ENCODE results near the gene MAGEC1.
"Not testable (repeated sequence)": the region's sequence is repeated elsewhere in the genome, so short reads cannot be mapped to it uniquely, and the experiment has no call there.

The MAGEC1 gene, protein sequence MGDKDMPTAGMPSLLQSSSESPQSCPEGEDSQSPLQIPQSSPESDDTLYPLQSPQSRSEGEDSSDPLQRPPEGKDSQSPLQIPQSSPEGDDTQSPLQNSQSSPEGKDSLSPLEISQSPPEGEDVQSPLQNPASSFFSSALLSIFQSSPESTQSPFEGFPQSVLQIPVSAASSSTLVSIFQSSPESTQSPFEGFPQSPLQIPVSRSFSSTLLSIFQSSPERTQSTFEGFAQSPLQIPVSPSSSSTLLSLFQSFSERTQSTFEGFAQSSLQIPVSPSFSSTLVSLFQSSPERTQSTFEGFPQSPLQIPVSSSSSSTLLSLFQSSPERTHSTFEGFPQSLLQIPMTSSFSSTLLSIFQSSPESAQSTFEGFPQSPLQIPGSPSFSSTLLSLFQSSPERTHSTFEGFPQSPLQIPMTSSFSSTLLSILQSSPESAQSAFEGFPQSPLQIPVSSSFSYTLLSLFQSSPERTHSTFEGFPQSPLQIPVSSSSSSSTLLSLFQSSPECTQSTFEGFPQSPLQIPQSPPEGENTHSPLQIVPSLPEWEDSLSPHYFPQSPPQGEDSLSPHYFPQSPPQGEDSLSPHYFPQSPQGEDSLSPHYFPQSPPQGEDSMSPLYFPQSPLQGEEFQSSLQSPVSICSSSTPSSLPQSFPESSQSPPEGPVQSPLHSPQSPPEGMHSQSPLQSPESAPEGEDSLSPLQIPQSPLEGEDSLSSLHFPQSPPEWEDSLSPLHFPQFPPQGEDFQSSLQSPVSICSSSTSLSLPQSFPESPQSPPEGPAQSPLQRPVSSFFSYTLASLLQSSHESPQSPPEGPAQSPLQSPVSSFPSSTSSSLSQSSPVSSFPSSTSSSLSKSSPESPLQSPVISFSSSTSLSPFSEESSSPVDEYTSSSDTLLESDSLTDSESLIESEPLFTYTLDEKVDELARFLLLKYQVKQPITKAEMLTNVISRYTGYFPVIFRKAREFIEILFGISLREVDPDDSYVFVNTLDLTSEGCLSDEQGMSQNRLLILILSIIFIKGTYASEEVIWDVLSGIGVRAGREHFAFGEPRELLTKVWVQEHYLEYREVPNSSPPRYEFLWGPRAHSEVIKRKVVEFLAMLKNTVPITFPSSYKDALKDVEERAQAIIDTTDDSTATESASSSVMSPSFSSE

DNA sequence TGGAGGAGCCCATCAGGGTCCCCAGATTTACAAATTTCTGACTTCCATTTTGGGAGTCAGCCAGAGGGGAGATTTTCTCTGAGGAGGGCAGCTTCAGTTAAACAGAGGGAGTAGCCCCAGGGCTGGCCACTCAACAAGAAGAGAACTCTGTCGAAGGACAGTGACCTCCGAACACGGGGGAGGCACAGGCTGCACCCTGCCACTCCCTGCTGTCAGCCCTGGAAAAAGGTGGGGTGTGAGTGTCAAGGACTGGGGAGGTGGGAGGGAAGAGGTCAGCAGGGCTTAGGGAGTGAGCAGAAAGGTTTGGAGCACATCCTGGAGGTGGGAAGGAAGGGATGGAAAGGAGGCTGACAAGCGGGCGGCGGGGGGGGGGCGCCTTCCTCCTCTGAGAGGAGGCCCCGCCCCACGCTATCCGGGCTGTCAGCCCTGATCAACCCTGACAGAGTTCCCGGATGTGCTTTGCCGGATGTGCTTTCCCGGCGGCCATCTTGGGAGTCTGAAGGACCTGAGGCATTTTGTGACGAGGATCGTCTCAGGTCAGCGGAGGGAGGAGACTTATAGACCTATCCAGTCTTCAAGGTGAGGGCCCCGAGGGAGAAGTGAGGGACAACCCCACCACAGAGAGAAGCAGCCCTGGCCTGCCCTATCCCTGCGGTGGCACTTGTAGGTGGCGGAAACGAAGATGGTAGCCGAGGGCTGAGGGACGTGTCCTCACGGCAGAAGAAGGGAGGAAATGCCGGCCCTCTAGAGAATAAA lies at the start of gene MAGEC1:
MAGEC1 (plus strand) TSS at position 495 of the 756 bp plus-strand sequence. CDS start 1,179 bp downstream, outside the sequence.
- no peak for DNase-seq (ENCODE audit: low spot score)

DNA sequence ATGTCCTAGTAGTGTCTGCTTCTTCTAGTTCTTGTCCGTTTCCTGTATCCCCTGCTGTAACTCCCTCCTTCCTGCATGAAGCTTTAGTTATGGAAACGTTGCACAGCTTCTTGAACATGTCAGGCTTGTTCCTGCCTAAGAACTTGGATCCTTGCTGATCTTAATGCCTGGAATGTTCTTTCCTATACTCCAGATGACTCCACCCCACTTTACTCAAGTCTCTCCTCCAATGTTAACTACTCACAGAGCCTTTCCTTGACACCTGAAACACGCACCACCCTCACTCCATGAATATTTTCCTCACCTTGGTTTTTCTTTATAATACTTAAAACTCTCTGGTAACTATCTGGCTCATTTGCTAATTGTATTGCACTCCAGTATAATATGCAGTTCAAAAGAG lies 46.2 kb upstream of the MAGEC1 start:
- DNase-seq (ENCODE audit: low spot score), result no peak

DNA sequence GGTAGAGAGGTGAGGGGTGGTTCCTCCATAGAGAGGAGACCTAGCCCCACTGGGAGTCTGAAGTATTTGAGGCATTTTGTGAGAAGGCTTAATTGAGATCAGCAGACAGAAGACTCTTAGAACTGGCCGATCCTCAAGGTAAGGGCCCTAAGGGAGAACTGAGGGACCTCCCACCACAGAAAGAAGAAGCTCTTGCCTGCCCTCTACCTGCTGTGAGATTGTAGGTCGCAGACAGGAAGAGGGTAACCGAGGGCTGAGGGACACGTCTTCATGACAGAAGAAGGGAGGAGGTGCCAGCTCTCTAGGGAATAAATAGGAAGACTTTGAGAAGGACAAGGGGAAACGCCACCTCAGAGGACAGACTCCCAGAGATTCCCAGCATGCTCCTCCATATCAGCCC lies 24.1 kb upstream of the MAGEC1 start:
- DNase-seq (ENCODE audit: low spot score), result no peak

DNA sequence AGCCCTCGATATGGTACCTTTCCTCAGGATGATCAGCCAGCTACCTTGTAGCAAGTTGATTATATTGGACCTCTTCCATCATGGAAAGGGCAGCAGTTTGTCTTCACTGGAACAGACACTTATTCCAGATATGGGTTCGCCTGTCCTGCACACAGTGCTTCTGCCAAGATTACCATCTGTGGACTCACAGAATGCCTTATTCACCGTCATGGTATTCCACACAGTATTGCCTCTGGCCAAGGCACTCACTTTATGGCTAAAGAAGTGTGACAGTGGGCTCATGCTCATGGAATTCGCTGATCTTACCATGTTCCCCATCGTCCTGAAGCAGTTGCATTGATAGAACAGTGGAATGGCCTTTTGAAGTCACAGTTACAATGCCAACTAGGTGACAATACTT lies 14.9 kb upstream of the MAGEC1 start:
- not testable (repeated sequence) for DNase-seq (ENCODE audit: low spot score)

DNA sequence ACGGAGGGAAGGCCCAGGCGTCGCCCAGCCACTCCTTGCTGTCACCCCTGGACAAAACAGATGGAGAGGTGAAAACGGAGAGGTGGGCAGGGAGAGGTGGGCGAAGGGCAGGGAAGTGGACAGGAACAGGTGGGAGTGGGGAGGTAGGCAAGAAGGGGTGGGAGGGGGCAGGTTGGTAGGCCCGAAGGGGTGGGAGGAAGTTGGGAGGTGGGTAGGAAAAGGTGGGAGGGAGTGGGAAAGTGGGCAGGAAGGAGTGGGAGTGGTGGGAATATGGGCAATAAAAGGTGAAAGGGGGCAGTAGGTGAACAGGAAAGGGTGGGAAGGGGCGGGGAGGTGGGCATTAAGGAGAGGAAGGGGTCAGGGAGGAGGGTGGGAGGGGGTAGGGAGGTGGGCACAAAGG lies 9.0 kb upstream of the MAGEC1 start:
- DNase-seq (ENCODE audit: low spot score), result no peak

DNA sequence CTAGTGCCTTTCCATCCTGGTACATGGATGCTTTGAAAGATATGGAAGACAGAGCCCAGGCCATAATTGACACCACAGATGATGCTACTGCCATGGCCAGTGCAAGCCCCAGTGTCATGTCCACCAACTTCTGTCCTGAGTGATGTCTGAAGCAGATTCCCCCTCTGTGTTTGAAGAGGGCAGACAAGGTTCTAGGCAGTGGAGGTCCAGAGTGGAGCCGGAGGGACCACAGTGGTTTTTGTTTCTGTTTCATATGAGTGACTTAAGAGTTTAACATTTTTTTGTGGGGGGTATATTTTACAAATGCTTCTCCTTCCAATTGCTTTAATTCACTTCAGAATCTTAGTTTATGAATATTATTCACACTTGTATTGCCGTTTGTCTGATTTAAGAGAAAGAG lies 6.0 kb upstream of the MAGEC1 start:
- DNase-seq (ENCODE audit: low spot score), result no peak

DNA sequence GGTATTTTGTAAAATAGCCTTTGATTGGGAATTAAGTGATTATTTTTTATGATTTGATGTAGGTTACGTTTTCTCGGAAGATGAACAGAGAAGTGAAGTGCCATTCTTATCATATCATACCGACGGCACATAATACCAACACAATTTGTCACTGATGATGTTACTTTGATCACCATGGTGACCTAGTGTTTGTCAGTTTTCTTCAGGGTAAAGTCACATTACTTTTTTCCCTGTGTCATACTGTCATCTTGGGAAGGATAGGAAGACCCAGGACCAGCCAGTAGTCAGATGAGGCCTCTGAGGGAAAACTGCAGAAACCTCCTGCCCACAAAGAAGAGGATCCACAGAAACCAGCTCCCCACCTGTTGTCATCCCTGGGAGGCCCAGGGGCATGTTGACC lies 1.3 kb upstream of the MAGEC1 start:
- DNase-seq (ENCODE audit: low spot score), result no peak

DNA sequence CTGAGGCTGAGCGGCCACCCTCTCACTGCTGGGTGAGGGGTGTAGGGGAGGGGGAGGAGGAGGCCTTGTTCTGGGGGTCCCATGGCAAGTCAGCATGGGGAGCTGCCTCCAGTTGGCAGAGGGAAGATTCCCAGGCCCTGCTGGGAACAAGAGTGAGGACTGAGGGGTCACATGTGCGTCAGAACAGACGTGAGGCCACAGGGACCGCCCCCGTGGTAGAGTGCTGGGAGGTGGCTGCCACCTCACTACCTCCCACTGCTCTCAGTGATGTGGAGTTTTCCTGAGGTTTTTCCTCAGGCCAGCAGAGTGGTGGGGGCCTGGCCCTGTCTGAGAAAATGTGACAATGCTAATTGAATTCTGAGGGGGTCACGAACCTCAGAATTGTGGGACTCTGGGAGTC lies 568 bp downstream of the MAGEC1 start:
- DNase-seq (ENCODE audit: low spot score), result no peak

DNA sequence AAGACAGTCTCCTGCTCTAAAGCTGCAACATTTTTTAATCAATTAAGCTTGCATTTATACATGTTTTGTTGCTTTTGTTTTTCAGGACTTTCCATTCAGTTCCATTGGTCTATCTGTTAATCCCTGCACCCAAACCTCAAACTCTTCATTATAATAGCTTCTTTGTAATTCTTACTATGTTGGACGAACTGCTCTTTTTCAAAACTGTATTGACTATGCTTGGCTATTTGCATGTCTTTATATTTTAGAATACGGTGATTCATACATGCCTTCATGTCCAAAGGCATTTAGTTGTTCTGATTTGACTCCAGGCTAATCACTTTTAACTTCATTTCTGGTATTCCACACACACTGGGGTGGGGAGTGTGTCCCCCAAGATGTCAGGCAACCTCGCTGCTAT lies 14.1 kb downstream of the MAGEC1 start:
- no peak for DNase-seq (ENCODE audit: low spot score)

DNA sequence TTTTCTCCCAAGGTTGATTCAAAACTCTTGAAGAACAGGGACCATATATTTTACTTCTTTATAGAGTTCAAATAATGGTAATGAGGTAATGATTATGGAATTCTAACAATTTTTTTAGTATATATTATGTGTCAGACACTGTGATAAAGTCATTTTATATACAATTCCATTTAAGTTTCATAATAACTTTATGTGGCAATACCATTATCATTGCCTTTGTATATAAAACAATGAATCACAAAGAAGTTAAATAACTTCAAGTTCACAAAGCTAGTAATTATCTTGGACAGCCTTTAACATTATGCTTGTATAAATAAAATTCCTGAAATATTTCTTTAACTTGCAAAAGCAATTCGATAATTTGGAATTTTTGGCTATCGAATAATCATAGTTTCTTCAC lies 20.6 kb downstream of the MAGEC1 start:
- no peak for DNase-seq (ENCODE audit: low spot score)

DNA sequence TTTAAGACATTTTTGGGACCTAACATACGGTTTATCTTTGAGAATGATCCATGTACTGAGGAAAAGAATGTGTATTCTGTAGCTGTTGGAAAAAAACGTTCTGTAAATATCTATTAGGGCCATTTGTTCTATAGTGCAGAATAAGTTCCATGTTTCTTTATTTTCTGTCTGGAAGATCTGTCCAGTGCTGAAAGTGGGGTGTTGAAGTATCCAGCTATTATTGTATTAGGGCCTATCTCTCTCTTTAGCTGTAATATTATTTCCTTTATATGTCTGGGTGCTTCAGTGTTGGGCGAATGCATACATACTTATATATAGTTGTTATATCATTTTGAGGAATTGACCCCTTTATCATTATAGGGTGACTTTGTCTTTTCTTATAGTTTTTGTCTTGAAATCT lies 24.7 kb downstream of the MAGEC1 start:
- no peak for DNase-seq (ENCODE audit: low spot score)

DNA sequence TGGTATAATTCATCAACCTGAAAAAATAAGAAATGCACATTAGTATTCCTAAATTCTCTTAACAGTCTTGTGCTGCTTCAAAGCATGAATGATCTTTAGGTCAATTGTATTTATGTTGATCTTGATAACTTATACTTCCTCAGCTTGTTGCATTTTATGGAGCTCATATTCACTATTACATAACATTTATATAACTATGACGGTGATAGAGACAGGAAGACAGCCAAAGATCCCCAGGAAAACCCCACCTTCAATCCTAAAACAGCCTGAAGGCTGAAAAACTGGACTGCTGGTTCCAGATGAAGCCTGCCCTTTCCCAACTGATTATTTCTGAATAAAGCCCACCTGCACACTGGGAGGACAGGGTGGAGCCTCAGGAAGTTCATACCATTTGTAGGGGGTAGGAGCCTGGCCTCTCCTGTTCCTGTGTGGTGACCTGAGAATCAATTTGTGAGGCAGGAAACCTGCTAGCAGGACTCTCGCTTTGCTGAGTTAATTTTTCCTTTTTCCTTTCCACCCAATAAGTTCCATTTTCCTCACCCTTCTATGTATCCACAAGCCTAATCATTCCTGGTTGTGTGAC lies 30.5 kb downstream of the MAGEC1 start:
- no peak for DNase-seq (ENCODE audit: low spot score)

DNA sequence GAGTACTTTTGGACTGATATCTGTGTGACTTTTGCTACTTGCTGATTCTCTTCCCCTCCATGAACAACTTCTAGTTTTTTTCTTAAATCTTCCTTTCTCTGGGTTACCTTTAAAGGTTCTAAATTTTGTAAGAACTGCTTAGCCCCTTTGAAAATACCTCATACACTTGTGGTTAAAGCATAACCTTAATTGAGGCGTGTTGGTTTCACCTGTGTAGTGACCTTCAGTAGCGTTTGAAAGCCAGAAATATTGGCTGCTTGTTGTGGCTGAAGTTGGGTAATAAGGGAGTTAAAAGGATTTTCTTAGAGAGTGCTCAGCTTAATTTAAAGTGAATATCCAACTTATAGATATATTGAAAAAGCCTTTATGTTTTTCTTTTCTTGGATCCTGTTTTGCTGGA lies 32.0 kb downstream of the MAGEC1 start:
- DNase-seq (ENCODE audit: low spot score), result no peak

DNA sequence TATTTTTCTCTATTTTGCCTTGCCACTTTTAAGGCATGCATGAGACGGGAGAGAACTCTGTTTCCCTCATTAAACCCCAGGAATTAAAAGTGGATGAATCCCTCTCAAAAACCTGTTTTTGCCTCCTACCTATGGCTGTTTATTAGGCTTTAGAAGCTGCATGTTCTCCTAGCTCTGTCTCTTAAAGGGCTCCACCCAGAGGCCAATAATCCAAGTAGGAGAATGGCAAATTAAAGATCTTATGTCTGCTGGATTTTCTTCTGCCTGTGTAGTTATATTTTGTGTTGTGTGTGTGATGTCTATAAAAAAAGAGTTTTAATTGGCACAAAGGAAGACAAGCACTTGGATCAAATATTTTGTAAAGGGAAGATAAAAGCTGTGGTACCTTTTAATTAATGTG lies 32.4 kb downstream of the MAGEC1 start:
- no peak for DNase-seq (ENCODE audit: low spot score)

DNA sequence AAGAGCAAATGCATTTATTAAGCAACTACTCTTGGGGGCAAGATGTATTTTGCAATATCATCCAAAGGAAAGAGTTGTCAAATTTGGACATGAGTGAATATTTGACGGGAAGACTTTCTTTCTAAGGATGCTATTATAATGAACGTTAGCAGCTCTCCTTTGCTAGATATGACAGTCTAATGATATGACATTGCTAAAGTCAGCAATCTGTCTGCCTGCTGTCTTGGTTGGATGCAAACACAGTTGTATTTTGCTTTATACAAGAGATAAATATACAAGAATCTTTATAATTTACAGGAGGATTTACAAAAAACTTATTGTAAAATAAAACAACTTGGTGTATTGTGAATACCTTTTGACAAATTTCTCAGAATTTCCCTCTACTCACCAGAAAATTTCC lies 37.5 kb downstream of the MAGEC1 start:
- DNase-seq (ENCODE audit: low spot score), result no peak

DNA sequence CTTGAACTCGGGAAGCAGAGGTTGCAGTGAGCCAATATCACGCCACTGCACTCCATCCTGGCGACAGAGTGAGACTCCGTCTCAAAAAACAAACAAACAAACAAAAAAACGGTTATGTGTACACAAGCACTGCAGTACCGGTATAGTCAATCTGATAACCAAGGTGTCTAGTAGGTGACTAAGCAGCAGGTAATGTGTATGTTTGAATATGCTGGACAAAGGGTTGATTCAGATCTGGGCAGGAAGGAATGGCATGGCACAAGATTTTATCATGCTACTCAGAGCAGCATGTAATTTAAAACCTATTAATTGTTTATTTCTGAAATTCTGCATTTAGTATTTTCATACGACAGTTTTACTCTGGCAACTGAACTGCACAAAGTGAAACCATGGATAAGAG lies 41.7 kb downstream of the MAGEC1 start:
- no peak for DNase-seq (ENCODE audit: low spot score)

DNA sequence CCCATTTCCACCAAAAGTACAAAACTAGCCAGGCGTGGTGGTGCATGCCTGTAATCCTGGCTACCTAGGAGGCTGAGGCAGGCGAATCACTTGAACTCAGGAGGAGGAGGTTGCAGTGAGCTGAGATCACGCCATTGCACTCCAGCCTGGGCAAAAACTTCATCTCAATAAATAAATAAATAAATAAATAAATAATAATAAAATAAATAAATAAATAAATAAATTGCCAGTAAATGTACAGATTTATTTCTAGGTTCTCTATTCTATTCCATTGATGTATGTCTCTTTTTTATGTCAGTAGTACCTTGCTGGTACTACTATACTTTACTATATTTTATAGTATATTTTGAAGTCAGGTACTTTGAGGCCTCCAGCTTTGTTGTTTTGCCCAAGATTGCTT lies 43.7 kb downstream of the MAGEC1 start:
- DNase-seq (ENCODE audit: low spot score), result no peak

DNA sequence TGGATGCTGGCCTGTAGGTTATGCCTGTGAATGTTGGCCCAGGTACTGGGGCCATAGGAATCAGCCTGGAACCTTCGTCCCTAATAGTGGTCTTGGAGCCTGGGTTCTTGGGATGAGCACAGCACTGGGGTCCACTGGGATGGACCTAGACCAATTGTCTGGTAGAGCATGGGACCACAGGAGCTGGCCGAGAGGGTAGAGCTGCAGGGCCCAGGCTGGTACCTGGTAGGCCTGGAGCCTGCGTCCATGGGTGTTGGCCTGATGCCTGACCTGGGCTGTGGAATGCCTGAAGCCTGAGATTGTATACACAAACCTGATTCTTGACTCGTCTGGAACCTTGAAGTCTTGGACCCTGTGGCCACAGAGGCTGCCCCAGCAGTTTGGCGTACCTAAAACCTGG lies 48.9 kb downstream of the MAGEC1 start:
- DNase-seq (ENCODE audit: low spot score), result no peak

DNA sequence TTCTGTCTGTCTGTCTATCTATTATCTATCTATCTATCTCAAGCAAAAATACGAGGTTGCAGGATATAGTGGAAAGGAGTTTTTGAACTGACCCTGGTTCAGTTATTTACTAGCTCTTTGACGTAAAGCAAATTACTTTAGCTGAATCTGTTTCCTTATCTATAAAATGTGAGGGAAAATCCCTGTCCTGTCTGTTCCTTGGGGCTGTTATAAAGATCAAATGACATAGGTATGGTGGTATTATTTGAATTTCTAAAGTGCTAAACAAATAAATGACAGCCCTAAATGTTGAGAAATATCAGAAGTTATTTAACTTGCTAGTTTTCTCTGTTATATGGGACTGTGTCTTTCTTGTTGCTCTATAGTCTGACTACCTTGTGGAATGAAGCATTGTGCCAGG lies 55.0 kb downstream of the MAGEC1 start:
- DNase-seq (ENCODE audit: low spot score), result no peak
